GM18520 (cell line): ENCODE measurements around the gene TOP2B.

Source experiments
- ATAC-seq: cut with Tn5 transposase; IDR thresholded peaks from one replicate; pipeline ENCODE4 v1.9.1; 2021; ENCODE audit not compliant: unreplicated experiment

The TOP2B gene

DNA sequence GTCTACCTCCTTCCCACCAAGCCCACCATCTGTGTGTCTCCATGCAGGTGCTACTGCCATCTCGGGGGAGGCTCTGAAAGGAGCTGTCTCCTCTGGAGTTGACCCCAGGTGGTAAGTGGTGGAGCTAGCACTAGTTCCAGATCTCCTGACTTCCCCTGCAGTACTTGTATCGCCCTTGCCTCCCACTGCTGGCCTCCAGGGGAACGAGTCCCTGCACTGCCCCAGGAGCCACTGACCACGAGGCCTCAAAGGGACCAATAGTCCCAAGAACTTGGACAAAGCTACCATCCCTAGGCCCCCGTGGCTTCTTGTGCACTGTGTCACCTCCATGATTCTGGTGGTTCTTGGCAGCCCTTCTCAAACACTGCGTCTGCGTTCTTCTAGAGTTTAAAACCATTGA lies 98.9 kb downstream of the TOP2B start:
- ATAC-seq, result no peak

DNA sequence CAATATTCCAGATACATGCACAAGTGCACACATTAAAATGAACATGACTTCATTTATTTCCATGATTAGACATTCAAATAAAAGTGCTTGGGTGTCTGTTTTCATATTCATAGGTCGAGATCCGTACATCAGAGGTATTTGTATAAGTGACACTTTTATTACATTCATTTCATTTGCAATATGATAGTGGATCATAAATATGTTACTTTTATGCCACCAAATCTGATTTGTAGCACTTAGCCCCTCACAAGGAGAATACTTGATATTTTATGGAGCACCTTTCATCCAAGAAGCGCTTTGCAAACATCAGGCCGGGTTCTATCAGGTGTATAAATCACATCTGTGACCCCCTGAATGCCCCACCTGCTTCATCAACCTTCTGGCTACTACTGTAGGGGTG lies 100.6 kb downstream of the TOP2B start:
- ATAC-seq, result no peak

DNA sequence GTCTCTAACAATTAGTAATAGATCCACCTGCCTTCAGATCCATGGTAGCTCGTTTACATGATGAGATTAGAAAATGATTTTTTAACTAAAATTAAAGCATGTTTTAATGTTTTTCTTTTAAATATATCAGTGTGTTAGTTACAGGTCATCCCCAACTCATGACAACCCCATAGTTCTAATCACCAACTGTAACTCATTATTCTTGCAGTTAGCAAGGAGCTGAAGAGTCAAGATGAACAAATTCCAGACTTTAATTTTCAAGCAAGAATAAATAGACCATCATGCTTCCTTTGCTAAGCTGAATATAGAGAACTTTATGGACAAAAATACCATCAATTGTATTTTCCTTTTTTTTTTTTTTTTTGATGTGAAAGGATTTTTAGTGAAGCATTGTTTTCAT lies 101.1 kb downstream of the TOP2B start:
- ATAC-seq, result no peak

DNA sequence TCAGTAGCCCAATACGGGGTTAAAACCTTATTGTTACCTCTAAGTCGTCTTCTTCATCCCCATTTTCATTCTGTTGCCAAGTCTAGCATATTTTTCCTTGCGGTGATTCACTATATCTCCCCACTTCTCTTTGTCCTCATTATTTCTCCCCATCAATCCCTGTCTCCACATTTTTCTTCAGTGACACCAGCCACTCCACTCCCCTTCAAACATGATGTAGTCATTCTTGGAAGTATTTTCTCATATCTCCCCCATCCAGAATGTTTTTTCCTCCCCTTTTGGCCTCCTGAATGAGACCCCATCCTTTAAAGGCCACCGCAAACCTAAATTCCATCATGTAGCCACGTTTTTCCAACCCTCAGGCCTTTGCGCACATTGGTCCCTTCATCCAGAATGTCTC lies 105.9 kb downstream of the TOP2B start:
- no peak for ATAC-seq

DNA sequence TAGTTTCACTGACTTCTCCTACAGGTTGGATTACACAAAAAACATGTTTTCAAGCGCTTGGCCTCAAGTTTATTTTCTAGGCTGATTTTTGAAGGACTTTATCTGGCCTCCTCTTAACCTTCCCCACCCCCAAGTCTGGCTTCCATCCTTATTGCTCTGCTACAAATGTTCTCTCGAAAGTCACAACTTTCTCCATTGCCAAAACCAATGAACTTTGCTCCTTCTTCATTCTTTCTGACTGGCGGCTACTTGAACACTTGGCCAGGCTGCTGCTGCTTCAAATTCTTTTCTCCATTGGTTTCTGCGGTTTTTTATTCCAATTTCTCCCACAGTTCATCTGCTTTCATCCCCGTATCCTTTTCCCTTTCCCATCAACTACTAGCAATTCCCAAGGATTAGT lies 106.6 kb downstream of the TOP2B start:
- no peak for ATAC-seq

DNA sequence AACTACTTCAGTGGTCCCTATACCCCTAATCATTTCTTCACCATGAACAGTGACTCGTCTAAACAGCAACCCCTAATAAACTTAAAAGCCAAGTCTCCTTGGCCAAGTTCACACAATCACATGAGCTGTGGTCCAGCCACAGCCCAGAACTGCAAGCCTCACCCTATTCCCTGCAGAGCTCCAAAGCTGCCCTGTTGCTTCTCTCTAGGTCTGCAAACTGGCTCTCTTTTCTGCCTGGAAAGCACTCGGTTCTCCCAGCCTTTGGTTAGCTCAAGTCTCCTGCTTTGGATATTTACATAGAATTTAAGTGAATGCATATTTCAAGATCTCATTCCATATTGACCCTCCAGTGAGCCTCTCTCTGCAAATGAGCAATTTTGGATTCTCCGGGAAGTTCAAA lies 107.0 kb downstream of the TOP2B start:
- no peak for ATAC-seq

DNA sequence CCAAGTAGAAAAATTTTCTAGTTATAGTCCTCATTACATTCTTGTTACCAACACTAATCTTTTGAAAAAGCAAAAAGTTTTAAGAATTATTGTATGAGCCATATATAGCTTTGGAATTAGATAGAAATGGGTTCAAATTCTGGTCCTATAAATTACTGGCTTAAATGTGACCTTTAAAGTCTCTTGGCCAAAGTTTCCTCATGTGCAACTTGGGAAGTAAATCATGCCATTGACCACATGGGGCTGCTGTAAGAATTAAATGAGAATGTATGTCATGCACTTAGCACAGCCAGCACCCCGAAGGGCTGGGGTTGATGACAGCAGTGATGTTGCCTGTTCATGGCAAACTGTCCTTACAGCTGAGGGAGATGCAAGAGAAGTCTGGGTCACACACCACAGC lies 108.3 kb downstream of the TOP2B start:
- ATAC-seq, result no peak

DNA sequence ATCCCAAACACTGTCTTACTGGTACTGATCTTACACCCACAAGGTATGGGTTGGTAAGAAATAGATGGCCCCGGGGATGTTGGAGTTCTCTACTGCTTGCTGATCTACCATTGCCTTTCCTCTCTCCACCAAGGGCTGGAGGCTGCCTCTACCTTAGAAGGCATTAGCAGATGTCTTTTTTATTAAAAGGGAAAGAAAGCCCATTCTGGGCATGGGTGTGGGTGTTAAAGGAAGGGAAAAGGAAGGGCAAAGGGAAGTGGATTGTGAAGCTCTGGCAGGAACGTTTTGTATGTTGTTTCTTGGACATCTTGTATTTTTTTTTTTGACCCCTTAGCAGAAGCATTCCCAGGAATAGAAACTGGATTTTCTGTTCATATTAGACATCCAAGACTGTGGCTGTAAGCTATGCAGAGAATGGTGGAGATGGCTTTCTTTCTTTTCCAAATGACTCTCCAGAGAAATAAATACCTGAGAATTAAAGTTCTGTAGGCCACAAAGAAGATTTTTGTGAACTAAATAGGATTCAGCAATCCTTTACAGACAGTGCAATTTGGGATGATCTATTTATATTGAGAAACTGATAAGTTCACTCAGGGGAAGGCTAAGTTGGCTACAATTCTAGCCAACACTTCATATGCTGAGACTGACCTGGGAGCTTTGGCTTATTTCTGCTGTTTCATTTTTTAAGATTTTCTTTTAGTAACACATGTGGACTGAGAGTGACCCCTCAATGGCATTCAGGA lies 108.8 kb downstream of the TOP2B start:
- no peak for ATAC-seq

DNA sequence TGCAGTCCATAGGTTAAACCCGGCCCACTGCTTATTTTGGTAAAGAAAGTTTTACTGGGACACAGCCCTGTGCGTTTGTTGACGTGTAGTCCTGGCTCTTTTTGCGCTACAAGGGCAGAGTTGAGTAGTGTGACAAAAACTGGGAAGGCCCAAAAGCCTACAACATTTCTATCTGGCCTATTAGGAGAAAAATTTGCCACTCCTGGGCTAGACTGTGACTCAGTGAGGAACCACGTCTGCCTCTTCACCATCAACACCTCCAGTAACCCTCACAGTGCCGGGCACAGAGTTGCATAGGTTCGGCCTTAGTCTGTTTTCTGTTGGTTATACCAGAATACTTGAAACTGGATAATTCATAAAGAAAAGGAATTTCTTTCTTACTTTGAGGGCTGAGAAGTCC lies 110.3 kb downstream of the TOP2B start:
- ATAC-seq, result no peak

DNA sequence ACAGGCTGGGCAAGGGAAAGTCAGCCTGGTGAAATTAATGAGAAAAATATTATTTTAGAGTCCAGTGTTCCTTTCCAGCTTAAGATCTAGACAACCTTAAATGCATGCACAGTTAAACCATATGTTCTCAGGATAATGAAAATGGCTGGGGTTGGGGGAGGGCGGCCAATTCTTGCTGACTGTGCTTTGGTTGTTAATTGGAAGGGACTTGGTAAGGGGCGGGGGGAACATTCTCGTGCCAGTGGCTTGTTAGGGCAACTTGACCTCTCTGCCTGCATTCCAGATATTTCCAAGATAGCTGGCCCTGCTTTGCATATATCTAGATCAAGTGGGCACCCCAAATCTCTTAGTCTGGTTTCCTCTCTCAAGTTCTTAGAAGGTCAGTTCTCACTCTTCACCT lies 112.5 kb downstream of the TOP2B start:
- ATAC-seq, result no peak

DNA sequence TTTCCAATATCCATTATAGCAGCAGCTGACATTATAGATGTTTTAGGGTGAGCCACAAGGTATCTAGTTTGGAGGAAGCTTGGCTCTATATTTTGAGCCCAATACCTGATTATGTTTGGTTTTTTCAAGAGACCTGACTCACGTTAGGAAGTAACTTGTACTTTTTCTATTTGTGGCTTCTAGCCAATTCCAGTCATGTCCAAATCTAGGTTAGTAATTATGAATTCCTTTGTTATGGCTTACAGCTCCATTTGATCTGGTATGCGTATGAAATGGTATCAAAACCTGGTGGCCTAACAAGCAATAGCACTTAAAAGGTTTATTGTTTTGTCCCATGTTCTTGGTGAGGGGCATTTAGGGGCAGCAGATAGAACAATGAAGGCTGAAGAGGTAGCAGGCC lies 115.9 kb downstream of the TOP2B start:
- ATAC-seq, result no peak

DNA sequence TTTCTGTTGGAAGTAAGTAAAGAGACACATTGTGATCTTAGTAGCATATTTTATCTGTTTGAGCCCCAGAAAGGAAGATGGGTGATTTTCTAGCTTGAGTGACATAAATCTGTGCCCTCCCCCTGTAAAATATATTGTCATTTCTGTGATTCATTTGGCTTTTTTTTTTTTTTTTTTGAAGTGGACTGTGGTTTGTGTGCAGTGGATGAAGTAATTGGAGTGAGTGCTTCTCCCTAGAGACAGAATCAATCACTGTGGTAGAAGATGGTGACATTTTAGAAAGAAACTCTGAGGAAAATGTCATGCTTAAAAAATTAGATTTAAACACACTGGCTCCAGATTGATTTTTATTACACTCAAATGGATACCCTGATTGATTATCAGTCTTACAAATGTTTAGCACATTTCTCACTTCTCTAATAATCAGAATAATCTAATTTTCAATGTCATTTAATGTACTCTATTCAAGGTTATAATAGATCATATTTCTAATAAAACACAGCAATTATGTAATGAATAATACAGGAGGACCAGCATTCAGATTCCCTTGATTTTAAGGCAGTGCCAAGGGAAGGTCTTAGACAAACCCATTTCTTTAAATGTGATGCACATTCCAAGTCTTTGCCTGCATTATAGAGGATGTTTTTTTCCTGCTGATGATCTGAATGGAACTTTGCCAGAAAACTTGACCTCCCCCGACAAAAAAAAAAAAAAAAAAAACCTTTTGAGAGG lies 116.6 kb downstream of the TOP2B start:
- no peak for ATAC-seq
